NCI-H524 (cell line): ENCODE results near the gene FXYD2.

Experiments used
- DNase-seq, 2 experiments: peaks; one replicate each; lab custom pipeline; 2025; lab: John Stamatoyannopoulos, UW

Gene FXYD2

DNA sequence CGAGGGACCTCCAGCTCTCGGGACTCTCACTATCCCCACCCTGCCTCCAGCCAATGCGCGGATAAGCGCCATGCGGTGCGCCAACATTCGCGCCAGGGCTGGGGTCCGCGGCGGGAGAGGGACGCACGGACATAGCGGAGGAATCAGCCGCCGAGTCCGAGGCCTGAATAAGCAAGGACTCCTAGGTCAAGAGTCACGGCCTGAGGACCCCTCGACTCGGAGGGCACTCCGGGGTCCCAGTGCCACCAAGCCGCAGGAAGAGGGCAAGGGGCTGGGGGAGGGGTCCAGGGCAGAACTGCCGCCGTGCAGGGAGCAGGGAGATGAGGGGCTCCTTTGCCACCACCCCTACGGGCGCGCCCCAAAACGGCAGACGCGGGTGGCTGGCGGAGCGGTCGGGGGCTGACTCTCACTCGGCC is 28.1 kb downstream of the FXYD2 start:
- no peak for DNase-seq

DNA sequence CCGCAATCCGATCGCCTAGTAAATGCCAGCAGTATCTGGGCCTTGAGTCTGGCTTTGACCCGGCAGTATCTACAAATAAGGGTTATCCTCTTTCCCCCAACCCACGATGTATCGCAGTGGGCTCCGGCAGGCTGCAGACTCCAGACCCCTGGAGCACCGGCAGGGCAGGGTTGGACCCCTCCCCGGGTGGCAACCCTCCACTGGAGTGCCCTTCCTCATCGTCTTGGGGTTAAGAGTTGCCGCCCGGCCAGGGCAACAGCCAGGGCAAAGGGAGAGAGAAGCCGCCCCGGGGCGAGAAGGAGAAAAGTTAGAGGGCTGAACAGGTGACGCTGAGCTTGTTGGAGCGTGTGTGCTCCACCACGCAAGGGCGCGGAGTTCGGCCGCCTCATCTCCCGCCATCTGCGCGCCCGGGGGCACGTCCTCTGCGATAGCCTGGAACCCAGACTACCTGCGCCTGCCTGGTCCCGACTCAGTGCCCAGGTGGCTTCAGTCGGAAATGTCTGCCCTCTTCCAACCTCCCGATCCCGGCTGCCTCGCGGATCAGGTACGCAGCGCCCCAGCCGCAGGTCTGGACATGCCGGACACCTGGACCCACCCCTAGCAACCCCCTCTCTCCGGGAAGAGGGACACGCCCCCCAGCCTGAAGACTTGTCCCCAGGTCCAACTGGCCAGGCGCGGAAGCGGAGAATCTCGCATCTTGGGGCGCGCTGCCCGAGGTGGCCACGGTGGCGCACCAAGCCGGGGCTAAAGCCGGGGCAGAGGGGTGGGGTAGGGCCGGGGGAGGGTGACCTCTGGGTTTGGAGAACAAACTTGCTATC is 28.7 kb downstream of the FXYD2 start:
- DNase-seq, result no peak

DNA sequence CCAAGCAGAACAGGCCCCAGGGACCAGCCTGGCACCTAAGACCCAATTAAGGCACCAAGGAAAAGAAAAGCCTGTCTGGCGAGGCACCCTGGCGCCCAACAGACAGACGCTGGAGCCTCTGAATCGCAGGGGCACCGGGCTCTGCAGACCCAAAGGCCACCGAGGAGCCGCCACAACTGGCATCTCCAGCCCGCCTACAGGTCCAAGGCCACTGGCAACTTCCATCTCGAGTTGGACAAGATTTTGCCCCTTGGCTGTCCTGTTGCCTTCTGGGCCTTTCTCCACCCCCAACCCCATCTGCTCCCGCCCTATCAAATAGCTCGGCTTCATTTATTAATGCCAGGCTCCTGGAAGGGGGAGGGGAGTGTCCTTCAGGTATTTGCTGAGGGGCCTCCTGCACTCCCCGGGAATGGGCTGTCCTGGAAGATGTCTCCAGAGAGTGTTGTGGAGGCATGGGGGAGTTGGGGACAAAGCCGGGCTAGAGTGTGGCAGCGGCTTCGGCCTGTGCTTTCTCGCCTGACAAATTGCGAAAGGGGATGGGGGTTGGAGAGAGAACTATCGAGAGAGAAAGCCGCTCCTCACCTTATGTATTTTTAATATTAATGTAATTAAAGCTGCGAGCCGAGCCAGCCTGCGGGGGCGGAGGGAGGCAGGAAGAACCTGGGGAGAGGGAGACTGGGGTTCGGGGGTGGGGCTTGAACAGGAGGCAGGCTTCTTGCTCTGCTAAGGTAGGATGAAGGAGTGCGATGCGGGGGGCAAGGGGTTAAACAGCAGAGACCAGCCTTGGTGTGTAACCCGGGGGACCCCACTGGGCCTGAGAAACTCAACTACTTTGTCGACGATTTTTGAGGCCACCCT is 29.5 kb downstream of the FXYD2 start:
- no peak for DNase-seq

DNA sequence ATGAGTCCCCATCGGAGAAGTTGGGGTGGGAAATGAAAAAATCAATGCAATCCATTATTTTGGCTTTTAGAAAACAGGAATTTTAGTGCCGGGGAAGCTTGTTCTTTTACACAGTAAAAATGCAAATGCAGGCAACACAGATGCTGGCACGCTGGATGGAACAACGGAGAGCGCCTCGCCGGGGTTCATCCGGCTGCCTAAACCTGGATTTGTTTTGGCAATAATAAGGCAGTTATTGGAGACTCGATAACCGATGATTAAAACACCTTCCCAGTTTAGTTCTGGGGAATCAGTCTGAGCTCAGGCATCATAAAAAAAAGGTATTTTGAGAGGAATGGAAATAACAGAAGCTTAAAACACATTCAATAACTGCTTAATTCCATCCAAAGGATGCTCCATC is 30.4 kb downstream of the FXYD2 start:
- no peak for DNase-seq

DNA sequence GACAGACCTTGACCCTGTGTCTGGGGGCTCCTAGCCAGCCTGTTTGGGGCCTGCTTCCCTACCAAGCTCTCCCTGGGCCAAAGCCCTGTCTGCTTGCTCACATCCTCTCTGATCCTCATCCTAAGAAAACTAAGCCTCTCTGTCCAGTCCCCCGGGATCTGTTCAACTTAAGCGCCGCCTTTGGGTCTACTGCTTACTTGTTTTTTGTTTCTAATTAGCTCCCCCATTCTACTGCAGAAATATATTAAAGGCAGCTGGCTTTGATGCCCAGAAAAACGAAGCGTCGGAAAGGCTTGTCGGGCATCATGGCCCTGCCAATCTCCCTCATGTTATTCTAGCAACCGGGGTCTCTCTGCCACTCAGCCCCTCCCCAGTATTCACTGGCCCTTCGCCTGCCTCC is 31.0 kb downstream of the FXYD2 start:
- no peak for DNase-seq

DNA sequence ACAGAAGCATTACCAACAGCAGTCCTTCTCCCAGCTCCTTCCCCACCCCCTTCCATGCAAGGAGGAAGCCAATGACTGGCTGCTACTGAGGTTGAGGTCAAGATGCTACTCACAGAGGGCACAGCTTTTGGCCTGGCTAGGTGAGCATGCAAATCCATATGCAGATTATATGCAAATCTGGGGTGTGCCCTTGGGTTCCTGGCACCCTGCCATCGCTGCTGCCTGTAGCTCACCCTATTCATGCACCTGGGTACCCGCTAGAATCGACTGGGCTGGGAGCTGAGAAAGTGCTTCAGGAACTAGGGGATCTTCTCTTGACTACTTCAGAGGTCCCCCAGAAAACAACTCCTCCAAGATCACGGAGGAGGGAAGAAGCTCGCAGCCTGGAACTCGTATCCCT is 31.6 kb downstream of the FXYD2 start:
- DNase-seq, result peak in 1 of 2 experiments; percentile 60

DNA sequence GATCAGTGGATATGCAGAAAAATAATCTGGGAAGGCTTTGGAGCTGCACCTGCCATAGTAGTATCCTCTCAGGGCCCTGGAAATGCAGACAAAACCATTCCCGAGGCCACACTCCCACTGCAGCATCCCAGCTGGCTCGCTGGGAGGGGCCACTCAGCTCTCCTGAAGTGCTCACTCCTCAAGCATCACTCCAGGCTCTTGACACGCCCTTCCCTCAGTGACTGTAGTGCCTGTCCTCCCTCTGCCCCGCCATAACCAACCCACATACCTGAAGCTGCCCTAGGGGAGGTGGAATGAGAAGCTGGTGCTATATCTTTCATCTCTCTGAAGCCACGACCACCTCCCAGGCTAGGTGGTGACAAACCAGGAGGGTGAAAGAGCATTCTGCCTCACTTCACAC is 32.3 kb downstream of the FXYD2 start:
- DNase-seq, result peak; percentile 72 to 87

DNA sequence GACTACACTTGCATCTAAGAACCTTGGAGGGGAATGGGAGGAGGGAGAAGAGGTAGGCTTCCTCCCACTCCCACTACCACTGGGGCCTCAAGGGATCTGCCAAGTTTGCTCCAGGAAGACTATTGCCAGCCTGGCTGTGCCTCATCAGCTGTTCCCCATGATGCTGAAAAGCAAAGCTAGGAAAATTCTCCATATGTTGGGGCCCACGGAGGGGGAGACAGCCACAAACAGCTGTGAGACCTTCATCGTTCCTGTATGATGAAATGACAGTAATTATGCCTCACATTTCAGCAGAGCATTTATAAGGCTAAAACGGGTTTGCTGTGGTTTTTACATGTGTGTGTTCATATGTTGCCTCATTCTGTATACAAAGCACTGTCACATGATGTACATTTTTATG is 34.3 kb downstream of the FXYD2 start:
- DNase-seq, result no peak

DNA sequence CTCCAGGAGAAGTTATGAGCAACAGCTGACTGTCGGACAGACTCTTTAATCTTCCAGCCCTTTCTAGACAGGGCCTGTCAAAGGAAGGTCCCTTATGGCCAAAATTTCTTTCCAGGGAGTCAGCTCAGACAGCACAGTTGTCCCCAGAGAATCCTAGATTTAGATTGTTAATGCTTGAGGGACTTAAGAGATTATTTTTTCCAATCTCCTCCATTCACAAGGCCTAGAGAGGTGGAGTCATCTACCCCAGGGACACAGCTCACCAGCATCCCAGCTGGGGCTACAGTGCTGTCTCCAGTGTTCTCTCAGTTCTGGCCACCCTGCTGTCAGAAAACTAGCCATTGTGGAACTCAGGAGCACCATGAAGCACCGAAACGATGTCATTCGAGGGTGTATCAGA is 35.3 kb downstream of the FXYD2 start:
- peak in 1 of 2 experiments; percentile 66 for DNase-seq

DNA sequence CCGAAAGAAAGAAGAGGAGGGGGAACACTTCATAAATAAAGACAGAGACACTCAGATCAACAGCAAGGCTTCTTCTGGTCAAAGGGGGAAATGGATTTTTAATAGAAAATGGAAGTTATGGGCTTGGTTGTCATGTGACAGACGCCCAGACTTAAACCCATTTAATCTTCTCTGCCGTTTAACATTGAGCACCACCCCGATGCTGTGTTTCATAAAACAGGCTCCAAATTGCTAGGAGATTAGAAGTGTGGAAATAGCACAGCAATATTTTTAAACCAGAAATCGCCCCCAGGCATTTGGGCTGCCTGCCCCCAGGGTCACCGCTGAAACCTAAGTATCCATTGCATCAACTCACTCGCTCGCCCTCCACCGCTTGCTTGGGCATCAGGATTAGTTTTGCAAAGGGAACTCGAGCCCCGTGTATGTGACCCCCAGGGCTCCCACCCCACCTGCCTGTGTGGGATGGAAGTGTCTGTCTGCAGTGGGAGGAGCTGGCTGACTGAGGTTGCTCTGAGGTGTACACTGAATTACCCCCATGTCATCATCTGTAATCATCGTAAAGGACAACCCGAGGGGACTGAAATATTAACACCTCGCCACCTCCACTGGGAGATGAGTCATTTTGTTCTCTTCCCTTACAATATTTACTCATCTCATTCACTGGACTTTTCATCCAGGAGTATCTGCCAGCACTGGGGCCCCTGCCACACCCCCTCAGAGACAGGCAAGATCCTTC is 38.2 kb downstream of the FXYD2 start:
- no peak for DNase-seq

DNA sequence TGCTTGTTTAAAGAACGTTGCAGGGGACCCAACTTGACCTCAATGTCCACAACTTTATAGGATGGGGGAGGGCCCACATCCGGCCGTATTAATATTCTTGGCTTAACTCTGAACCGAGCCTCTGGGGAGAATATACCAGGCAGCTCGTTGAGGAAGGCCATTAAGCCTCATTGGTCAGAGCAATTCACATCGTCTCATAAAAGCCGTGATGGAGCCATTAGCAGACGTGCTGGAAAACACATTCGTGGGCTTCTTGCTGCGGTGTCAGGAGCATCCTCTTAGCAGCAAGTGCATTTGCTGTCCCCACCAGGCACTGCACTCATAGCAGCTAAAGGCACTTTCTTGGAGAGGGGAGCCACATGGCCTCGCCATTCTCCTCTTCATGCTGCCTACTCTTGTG is 42.4 kb downstream of the FXYD2 start:
- no peak for DNase-seq

DNA sequence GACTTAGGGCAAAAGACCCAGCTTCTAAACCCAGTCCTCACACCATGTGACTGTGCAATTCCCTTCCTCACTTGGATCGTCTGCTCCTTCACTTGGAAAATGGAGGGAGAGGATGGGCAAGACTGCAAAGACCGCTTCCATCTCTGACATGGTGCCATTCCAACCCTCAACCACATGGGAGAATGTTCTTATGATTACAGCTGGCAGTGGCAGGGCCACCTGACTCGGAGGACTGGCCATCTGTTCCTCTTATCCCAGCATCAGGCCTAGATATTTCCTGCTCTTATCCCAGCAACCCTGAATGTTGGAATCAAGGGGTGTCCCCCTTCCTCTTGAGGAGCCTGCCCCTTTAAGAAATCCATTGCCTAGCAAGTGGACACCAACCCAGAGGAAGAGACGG is 42.9 kb downstream of the FXYD2 start:
- peak; percentile 54 to 86 for DNase-seq

DNA sequence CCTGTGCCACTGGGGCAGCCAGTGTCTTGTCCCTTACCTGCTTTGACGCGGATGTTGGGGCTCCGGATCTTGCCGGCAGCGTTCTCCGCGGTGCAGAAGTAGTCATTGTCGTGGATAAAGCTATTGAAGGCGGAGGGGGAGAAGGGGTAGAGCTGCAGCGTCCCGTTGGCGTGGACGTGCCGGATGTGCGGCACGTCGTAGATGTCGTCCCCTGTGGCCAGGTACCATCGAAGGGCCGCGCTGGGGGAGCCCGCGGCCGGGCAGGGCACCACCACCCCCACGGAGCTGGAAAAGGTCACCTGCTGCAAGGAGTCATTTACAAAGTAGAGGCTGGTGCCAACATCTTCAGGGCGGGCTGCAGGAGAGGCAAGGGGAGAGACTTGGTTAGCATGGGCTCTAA is 44.1 kb downstream of the FXYD2 start:
- DNase-seq, result no peak

DNA sequence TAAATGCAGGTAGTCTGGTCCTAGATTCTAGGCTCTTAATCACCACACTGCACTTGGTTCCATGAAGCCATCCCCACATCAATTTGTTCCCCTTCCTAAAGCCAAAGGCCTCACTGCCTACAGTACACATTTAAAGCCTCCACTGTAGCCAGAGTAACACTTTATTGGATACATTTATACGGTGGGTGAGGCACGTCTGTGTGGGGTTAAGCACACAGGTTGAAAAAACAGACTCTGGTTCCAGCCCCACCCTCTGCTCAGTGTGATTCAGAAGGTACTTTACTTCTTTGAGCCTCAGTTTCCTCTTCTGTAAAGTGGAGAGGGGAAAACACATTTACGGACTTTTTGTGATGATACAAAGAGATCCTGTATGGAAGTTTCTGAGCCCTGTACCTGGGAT is 50.0 kb downstream of the FXYD2 start:
- DNase-seq, result no peak

DNA sequence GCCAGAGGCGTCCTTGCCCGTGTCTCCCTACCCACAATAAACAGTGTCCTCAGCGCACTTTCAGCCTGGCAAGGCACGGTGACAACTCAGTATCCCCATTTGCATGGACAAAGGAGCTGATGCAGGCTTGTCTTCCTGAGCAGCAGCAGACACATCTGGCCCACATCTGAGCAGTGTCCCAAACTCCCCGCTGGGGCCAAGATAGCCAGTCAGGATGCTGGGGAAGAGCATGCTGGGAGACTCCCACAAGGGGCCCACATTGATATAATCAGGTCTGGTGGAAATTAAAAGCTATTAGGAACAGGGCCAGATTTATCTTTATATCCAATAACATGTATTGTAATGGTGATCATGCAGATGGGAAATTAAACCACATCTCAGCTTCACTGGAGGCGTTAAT is 52.2 kb downstream of the FXYD2 start:
- no peak for DNase-seq

DNA sequence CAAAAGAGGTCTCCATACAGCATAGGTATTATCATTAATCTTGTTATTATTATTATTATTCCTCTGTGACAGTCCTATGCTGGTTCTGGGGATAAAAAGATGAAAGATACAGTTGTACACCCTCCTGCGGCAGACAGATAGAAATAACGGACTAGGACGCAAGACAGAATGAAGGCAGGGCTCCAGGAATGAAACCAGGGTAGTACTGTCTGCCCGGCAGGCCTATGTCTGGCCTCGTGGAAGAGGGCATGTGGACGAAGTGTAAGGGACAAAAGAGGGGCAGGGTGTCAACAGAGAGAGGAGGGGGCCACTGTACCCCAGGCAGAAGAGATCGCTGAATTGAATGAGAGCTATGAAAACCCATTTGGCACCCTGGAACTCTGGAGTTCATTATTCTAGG is 52.7 kb downstream of the FXYD2 start:
- no peak for DNase-seq

DNA sequence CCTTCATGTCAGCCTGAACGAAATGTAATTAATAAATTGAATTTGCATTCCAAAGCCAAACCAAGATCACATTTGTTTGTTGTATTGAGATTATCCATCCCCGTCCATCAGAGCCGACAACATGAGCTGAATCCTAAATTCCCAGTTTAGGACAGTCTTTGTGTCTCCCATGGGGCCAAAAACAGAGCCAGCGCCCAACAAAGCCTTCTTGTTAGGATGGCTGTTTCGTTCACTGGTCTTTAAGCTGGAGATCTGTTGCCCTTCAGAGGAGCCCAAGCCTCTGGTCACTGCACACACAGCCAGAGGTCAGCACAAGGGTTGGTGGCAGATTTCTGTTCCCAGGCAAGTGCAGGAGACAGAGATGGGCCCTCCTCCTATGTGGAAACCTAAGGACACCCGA is 53.3 kb downstream of the FXYD2 start:
- DNase-seq, result no peak

DNA sequence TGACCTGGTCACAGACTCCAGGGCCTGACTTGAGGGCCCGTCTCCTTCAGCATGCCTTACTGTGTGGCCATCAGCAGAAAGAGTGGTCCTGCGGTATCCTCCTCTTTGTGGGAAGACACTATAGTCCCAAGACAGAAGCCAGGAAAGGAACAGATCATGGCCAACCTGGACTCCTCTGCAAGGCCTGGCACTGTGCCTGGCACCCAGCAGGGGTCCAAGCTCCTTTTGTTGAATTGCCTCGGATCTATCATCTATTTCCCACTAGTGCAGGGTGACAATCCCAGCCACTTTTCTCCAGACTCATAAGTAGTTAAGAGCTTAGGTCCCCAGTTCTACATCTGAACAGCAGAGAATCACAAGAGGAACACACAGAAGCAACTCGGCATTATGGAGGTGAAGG is 54.5 kb downstream of the FXYD2 start:
- no peak for DNase-seq
